Neuronal stem cell (in vitro differentiated cells): Measurements from ENCODE around the gene PTPRZ1.

Source experiments
- DNase-seq: peaks from one replicate; pipeline ENCODE4 v3.0.0-alpha.2; 2013; ENCODE audit warnings: low spot score
- H2AFZ ChIP-seq: one replicate; pipeline ENCODE4 v1.6.1; 2013; ENCODE audit warnings: mild to moderate bottlenecking, low read length, inconsistent platforms
- H2AK5ac ChIP-seq: 2 replicates; pipeline ENCODE4 v1.6.1; 2013; ENCODE audit warnings: low read depth, mild to moderate bottlenecking, inconsistent platforms, low read length, moderate library complexity, mixed read lengths
- H2BK120ac ChIP-seq: 2 replicates; pipeline ENCODE4 v1.6.1; 2013; ENCODE audit warnings: low read depth, mild to moderate bottlenecking, inconsistent platforms, low read length, moderate library complexity, mixed read lengths
- H2BK12ac ChIP-seq: one replicate; pipeline ENCODE4 v1.6.1; 2013; ENCODE audit warnings: low read length, inconsistent platforms
- H2BK15ac ChIP-seq: 2 replicates; pipeline ENCODE4 v1.6.1; 2013; ENCODE audit warnings: mild to moderate bottlenecking, low read length, inconsistent platforms, mixed read lengths
- H2BK5ac ChIP-seq: one replicate; pipeline ENCODE4 v1.6.1; 2013; ENCODE audit warnings: inconsistent platforms, mild to moderate bottlenecking, low read length, moderate library complexity
- H3K14ac ChIP-seq: one replicate; pipeline ENCODE4 v1.6.1; 2013; ENCODE audit warnings: low read length, inconsistent platforms
- H3K18ac ChIP-seq: 2 replicates; pipeline ENCODE4 v1.6.1; 2013; ENCODE audit warnings: low read length, inconsistent platforms
- H3K23ac ChIP-seq: 2 replicates; pipeline ENCODE4 v1.6.1; 2013; ENCODE audit warnings: low read depth, mild to moderate bottlenecking, mixed read lengths, low read length, inconsistent platforms; ENCODE audit not compliant: poor library complexity
- H3K27ac ChIP-seq: replicated peaks from 3 replicates; pipeline ENCODE4 v1.5.1; 2013; ENCODE audit warnings: low read length, inconsistent platforms
- H3K27me3 ChIP-seq, 3 experiments: 2 replicates each; pipeline ENCODE4 v1.6.1; 2013; ENCODE audit warnings: low read length in 3 of 3, mild to moderate bottlenecking in 2 of 3, inconsistent platforms in 1 of 3, low read depth in 1 of 3, mixed read lengths in 1 of 3, moderate library complexity in 1 of 3; ENCODE audit not compliant: control insufficient read depth in 3 of 3, insufficient read depth in 3 of 3
- H3K36me3 ChIP-seq, 2 donors: replicated peaks in 1 of 2; 2 replicates each; pipeline ENCODE4 v1.6.1; 2013; ENCODE audit warnings: low read length in 2 of 2; ENCODE audit not compliant: control insufficient read depth in 2 of 2, insufficient read depth in 2 of 2
- H3K4ac ChIP-seq: 2 replicates; pipeline ENCODE4 v1.6.1; 2013; ENCODE audit warnings: inconsistent platforms, mild to moderate bottlenecking, low read length, moderate library complexity
- H3K4me1 ChIP-seq, 2 donors: 1 replicate in 1 of 2; 2 replicates in 1 of 2; pipeline ENCODE4 v1.6.1; 2013; ENCODE audit warnings: low read length in 2 of 2, low read depth in 1 of 2; ENCODE audit not compliant: control insufficient read depth in 2 of 2, insufficient read depth in 1 of 2
- H3K4me2 ChIP-seq: one replicate; pipeline ENCODE4 v1.6.1; 2013; ENCODE audit warnings: mild to moderate bottlenecking, low read length, inconsistent platforms; ENCODE audit not compliant: insufficient read depth, poor library complexity, severe bottlenecking
- H3K4me3 ChIP-seq, 2 donors: 2 replicates each; pipeline ENCODE4 v1.5.1; 2013; ENCODE audit warnings: low read length in 2 of 2, mild to moderate bottlenecking in 2 of 2, inconsistent platforms in 1 of 2, moderate library complexity in 1 of 2
- H3K79me1 ChIP-seq: one replicate; pipeline ENCODE4 v1.6.1; 2013; ENCODE audit warnings: low read depth, mild to moderate bottlenecking, inconsistent platforms, low read length, moderate library complexity
- H3K9ac ChIP-seq: one replicate; pipeline ENCODE4 v1.6.1; 2013; ENCODE audit warnings: mild to moderate bottlenecking, low read depth, low read length, inconsistent platforms; ENCODE audit not compliant: poor library complexity
- H3K9me3 ChIP-seq, 2 donors: replicated peaks in 1 of 2; 2 replicates each; pipeline versions ENCODE3 to v1.6.1; 2013; ENCODE audit warnings: low read length in 2 of 2, mild to moderate bottlenecking in 2 of 2, inconsistent platforms in 1 of 2, low read depth in 1 of 2, mixed read lengths in 1 of 2, moderate library complexity in 1 of 2; ENCODE audit not compliant: control insufficient read depth in 2 of 2, insufficient read depth in 1 of 2
- H4K8ac ChIP-seq: one replicate; pipeline ENCODE4 v1.6.1; 2013; ENCODE audit warnings: low read depth, mild to moderate bottlenecking, inconsistent platforms, low read length, moderate library complexity
- H4K91ac ChIP-seq: one replicate; pipeline ENCODE4 v1.6.1; 2013; ENCODE audit warnings: low read length, low read depth, mild to moderate bottlenecking, inconsistent platforms; ENCODE audit not compliant: poor library complexity
- WGBS, 2 donors: extraction: QIAGEN DNeasy Blood & Tissue Kit; methylation state at CpG; one replicate each; pipeline ENCODE4 v1.1.7; 2013; ENCODE audit warnings: missing lambda C conversion rate in 2 of 2, mixed read lengths in 1 of 2; ENCODE audit not compliant: insufficient read length in 2 of 2, insufficient replicate concordance in 1 of 2; ENCODE audit errors: extremely low coverage in 2 of 2; 5-methylcytosine and 5-hydroxymethylcytosine counted together

The PTPRZ1 gene

DNA sequence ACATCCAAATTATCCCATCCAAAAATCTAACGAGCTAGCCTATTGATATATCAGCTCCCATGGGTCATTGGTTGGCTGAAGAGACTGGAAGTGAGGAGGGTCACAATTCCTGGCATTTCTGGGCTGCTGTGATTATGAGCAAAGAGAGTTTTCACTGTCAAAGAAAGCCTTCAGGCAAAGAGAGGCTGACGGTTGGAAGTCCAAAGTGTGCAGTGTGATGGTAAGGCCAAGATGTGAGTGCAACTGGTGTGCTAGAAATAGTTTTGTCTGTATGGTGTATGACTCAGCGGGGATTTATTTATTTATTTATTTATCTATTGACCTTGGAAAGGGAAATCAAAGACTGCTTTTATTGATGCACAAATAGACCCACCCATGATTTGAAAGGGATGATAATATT, 196.0 kb downstream of the PTPRZ1 start:
- Histone ChIP-seq H3K79me1 (no peaks in the 10 kb centered on the region), H3K4me2 (no peak overlapping the region), H2BK5ac (no peak overlapping the region), H4K91ac (no peak overlapping the region), H2BK120ac (no peak overlapping the region), H3K27me3 (no peaks in the 10 kb centered on the region), H2BK12ac (no peak overlapping the region), H2AFZ (no peak overlapping the region), H3K9ac (no peak overlapping the region), H3K4me3 (no peak overlapping the region), H3K18ac (no peak overlapping the region), H3K23ac (no peak overlapping the region), H2AK5ac (no peak overlapping the region), H3K4me1 (peaks cover 0 to 7% of the 10 kb centered on the region in 2 donors), H3K9me3 (no peaks in the 10 kb centered on the region), H4K8ac (no peak overlapping the region), H3K4ac (no peak overlapping the region), H3K36me3 (peaks cover 2 to 30% of the 10 kb centered on the region in 2 donors), H3K14ac (no peak overlapping the region), H2BK15ac (no peak overlapping the region), H3K27ac (no peak overlapping the region)
- no CpG with 5 or more reads among the region's 3 CpGs for WGBS, 2 donors
- no peak for DNase-seq

DNA sequence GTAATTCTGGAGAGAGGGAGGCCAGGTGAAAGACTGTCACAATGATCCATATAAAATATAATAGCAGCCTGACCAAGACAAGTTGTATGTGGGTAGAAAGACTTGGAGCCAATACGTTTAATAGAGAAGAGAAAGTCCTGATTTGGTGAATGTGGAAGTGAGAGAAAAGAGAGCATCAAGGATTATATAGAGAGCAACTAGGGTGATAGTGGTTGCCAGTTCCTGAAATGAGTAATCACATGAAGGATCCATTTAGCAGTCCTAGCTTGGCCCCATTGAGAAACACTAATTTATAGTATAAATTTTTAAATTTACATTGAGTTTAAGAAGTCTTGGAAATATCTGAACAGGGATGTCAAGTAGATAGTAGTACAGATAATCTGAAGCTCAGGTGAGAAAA, 197.1 kb downstream of the PTPRZ1 start:
- Histone ChIP-seq H2AK5ac (no peak overlapping the region), H3K27ac (no peak overlapping the region), H3K79me1 (no peaks in the 10 kb centered on the region), H3K4me2 (no peak overlapping the region), H3K36me3 (peaks cover 2 to 30% of the 10 kb centered on the region in 2 donors), H4K8ac (no peak overlapping the region), H2BK12ac (no peak overlapping the region), H2BK15ac (no peak overlapping the region), H2AFZ (no peak overlapping the region), H3K27me3 (no peaks in the 10 kb centered on the region), H3K9me3 (peaks cover 0 to 5% of the 10 kb centered on the region in 2 donors), H3K9ac (no peak overlapping the region), H3K4me1 (peaks cover 0 to 5% of the 10 kb centered on the region in 2 donors), H4K91ac (no peak overlapping the region), H3K23ac (no peak overlapping the region), H3K4me3 (no peak overlapping the region), H3K4ac (no peak overlapping the region), H3K14ac (no peak overlapping the region), H3K18ac (no peak overlapping the region), H2BK5ac (no peak overlapping the region), H2BK120ac (no peak overlapping the region)
- DNase-seq, result no peak
- WGBS, 2 donors, result 100% methylated on average over 1 of the region's 1 CpG

DNA sequence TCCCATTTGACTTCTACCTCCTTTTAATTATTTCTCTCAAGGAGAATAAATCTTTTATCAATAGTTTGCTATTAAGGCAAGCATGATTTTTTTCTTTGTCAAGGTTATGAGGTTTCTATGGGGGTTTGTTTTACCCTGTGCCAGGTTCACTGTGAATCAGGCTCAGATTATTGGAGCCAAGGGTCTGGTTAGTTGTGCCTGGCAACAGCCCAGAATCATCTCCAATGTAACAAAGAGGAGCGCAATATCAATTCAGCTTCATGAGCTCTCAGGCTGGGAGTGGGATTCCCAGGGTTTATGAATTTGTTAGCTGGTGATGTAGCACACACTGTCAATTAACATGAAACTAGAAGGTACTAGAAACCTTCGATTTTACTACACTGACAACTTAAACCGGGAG, 197.9 kb downstream of the PTPRZ1 start:
- H3K9me3 ChIP-seq, result peaks cover 0 to 11% of the 10 kb centered on the region in 2 donors
- H3K79me1 ChIP-seq, result no peaks in the 10 kb centered on the region
- DNase-seq, result no peak
- H3K14ac ChIP-seq, result no peak overlapping the region
- H2BK12ac ChIP-seq, result no peak overlapping the region
- H2BK5ac ChIP-seq, result no peak overlapping the region
- no peak overlapping the region for H4K91ac ChIP-seq
- H3K18ac ChIP-seq, result no peak overlapping the region
- H3K4me1 ChIP-seq, result peaks cover 0 to 5% of the 10 kb centered on the region in 2 donors
- H3K4ac ChIP-seq, result no peak overlapping the region
- peaks cover 2 to 30% of the 10 kb centered on the region in 2 donors for H3K36me3 ChIP-seq
- H2BK120ac ChIP-seq, result no peak overlapping the region
- H2AFZ ChIP-seq, result no peak overlapping the region
- H3K9ac ChIP-seq, result no peak overlapping the region
- H3K4me3 ChIP-seq, result no peak overlapping the region
- no peak overlapping the region for H2BK15ac ChIP-seq
- no peak overlapping the region for H3K23ac ChIP-seq
- H3K4me2 ChIP-seq, result no peak overlapping the region
- no CpG with 5 or more reads among the region's 3 CpGs for WGBS, 2 donors
- no peak overlapping the region for H2AK5ac ChIP-seq
- no peaks in the 10 kb centered on the region for H3K27me3 ChIP-seq
- H3K27ac ChIP-seq, result no peak overlapping the region
- H4K8ac ChIP-seq, result no peak overlapping the region

DNA sequence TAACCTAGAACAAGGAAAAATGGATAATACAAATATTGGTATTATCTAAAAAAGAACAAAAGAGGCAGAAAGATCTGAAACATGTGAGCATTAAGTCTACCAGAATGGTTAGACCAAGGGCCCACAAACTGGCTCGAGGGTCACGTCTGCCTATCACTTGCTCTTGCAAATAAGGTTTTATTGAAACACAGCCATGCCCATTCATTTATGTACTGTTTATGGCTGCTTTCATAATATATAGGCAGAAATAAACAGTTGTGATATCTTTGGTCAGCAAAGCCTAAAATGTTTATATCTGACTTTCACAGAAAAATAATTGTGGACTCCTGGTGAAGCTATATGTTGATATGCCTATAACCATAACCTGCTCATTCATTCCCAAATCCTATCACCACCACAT, 199.3 kb downstream of the PTPRZ1 start:
- Histone ChIP-seq H2AK5ac (no peak overlapping the region), H3K4me1 (peaks cover 0 to 2% of the 10 kb centered on the region in 2 donors), H3K4me3 (no peak overlapping the region), H3K23ac (no peak overlapping the region), H4K91ac (no peak overlapping the region), H3K79me1 (no peaks in the 10 kb centered on the region), H2BK15ac (no peak overlapping the region), H2BK120ac (no peak overlapping the region), H3K18ac (no peak overlapping the region), H3K9me3 (peaks cover 0 to 11% of the 10 kb centered on the region in 2 donors), H2BK5ac (no peak overlapping the region), H3K27ac (no peak overlapping the region), H3K36me3 (peaks cover 3 to 44% of the 10 kb centered on the region in 2 donors), H4K8ac (no peak overlapping the region), H3K4ac (no peak overlapping the region), H3K27me3 (no peaks in the 10 kb centered on the region), H2BK12ac (no peak overlapping the region), H3K14ac (no peak overlapping the region), H2AFZ (no peak overlapping the region), H3K9ac (no peak overlapping the region), H3K4me2 (no peak overlapping the region)
- WGBS, 2 donors, result no CpG with 5 or more reads among the region's 2 CpGs
- DNase-seq, result no peak
